Measurements from ENCODE around the gene TDP1. TPM values are rescaled to one million over a fixed set of nuclear protein-coding genes. Genes with fewer than 3 reads are reported as not detected.

TDP1 gene
- total and polyA plus RNA-seq, 2 experiments from 2014 or later: 23.0 to 63.6 TPM

DNA sequence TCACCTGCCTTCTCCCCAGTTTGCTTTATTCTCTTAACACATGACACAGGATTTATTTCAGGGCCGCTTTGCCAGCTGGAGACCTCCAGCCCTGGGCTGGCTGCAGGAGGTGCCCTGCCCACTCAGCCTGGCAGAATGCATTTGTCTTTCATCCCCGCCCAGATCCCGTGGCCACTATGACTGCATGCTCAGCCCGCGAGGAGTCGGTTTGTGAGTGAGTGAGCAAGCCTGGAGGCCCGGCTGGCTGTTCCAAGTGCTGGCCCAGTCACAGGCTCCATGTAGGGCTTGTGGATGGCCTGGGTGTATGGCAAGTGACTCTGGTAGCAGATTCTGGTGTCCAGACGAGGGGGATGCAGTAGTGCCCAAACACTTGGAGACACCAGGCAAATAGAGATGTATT, 2.1 kb downstream of the TDP1 start (continued):
- TF ChIP-seq, protein P1, sequence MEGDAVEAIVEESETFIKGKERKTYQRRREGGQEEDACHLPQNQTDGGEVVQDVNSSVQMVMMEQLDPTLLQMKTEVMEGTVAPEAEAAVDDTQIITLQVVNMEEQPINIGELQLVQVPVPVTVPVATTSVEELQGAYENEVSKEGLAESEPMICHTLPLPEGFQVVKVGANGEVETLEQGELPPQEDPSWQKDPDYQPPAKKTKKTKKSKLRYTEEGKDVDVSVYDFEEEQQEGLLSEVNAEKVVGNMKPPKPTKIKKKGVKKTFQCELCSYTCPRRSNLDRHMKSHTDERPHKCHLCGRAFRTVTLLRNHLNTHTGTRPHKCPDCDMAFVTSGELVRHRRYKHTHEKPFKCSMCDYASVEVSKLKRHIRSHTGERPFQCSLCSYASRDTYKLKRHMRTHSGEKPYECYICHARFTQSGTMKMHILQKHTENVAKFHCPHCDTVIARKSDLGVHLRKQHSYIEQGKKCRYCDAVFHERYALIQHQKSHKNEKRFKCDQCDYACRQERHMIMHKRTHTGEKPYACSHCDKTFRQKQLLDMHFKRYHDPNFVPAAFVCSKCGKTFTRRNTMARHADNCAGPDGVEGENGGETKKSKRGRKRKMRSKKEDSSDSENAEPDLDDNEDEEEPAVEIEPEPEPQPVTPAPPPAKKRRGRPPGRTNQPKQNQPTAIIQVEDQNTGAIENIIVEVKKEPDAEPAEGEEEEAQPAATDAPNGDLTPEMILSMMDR (conservative IDR thresholded peaks at IDR 0.05; ENCODE audit: low read depth in 2 of 2): no peak

DNA sequence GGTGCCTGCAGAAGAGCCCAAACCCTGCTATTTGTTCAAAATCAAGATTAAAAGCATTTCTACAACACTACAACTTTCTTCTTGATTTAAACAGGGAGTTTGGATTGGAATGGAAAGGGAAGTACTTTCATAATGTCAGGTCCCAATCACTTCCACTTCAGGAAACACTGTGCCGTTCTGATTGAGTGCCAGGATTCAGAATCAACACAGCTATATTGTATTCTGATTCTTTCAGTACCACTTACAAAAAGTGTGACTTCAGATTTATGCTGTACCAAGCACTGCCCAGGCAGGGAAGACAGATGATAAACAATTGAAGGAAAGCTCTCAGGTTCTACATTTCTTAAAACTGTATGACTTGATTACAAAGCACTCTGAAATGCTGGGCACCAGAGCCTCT, 3.2 kb downstream of the TDP1 start:
- H3F3A ChIP-seq (replicated peaks; ENCODE audit: low read depth): 0 out of 2 replicates have a peak, but pooled peaks cover 4% of the 10 kb centered on the region
- ATAC-seq: no peak
- H3K4me1 Mint-ChIP-seq: peaks cover 20% of the 10 kb centered on the region

More for the DNA sequence above, 3.2 kb downstream of the TDP1 start:
- Histone ChIP-seq H3K4me2 (no peak overlapping the region), H3K27ac (ENCODE audit: low read depth) (no peak overlapping the region), H3K9me2 (ENCODE audit: insufficient read depth) (no peaks in the 10 kb centered on the region), H3K27me3 (ENCODE audit: insufficient read depth) (no peaks in the 10 kb centered on the region), H3K36me3 (ENCODE audit: insufficient read depth) (peaks cover 9% of the 10 kb centered on the region; the same call in 1 of the 2 replicates), H2AFZ (no peak overlapping the region), H3K79me2 (replicated peaks; ENCODE audit: insufficient read depth) (peaks cover 40% of the 10 kb centered on the region), H3K4me1 (ENCODE audit: insufficient read depth) (peaks cover 20% of the 10 kb centered on the region; the same call in 1 of the 2 replicates), H4K20me1 (replicated peaks; ENCODE audit: insufficient read depth) (peaks cover 10% of the 10 kb centered on the region), H3K4me3 (no peak overlapping the region)
- H3K27ac Mint-ChIP-seq: no peak overlapping the region
- H3K36me3 Mint-ChIP-seq (ENCODE audit: low read depth): peaks cover 49% of the 10 kb centered on the region
- TF ChIP-seq POLR2AphosphoS5 (IDR thresholded peaks at IDR 0.05; ENCODE audit: low read depth) (no peak), ZNF114 (CRISPR knock-in tag; IDR thresholded peaks at IDR 0.05) (no peak), EZH2phosphoT487 (IDR thresholded peaks at IDR 0.05; ENCODE audit: unreplicated experiment) (no peak), ZNF331 (CRISPR knock-in tag; IDR thresholded peaks at IDR 0.05; ENCODE audit: low read depth) (no peak), STAT1 (IDR thresholded peaks at IDR 0.05; ENCODE audit: unreplicated experiment) (no peak), CREB1 (CRISPR knock-in tag; IDR thresholded peaks at IDR 0.05; ENCODE audit: low read depth) (no peak)
- TF ChIP-seq, protein P1 (conservative IDR thresholded peaks at IDR 0.05; ENCODE audit: low read depth in 2 of 2): no peak
- TF ChIP-seq, protein P2, sequence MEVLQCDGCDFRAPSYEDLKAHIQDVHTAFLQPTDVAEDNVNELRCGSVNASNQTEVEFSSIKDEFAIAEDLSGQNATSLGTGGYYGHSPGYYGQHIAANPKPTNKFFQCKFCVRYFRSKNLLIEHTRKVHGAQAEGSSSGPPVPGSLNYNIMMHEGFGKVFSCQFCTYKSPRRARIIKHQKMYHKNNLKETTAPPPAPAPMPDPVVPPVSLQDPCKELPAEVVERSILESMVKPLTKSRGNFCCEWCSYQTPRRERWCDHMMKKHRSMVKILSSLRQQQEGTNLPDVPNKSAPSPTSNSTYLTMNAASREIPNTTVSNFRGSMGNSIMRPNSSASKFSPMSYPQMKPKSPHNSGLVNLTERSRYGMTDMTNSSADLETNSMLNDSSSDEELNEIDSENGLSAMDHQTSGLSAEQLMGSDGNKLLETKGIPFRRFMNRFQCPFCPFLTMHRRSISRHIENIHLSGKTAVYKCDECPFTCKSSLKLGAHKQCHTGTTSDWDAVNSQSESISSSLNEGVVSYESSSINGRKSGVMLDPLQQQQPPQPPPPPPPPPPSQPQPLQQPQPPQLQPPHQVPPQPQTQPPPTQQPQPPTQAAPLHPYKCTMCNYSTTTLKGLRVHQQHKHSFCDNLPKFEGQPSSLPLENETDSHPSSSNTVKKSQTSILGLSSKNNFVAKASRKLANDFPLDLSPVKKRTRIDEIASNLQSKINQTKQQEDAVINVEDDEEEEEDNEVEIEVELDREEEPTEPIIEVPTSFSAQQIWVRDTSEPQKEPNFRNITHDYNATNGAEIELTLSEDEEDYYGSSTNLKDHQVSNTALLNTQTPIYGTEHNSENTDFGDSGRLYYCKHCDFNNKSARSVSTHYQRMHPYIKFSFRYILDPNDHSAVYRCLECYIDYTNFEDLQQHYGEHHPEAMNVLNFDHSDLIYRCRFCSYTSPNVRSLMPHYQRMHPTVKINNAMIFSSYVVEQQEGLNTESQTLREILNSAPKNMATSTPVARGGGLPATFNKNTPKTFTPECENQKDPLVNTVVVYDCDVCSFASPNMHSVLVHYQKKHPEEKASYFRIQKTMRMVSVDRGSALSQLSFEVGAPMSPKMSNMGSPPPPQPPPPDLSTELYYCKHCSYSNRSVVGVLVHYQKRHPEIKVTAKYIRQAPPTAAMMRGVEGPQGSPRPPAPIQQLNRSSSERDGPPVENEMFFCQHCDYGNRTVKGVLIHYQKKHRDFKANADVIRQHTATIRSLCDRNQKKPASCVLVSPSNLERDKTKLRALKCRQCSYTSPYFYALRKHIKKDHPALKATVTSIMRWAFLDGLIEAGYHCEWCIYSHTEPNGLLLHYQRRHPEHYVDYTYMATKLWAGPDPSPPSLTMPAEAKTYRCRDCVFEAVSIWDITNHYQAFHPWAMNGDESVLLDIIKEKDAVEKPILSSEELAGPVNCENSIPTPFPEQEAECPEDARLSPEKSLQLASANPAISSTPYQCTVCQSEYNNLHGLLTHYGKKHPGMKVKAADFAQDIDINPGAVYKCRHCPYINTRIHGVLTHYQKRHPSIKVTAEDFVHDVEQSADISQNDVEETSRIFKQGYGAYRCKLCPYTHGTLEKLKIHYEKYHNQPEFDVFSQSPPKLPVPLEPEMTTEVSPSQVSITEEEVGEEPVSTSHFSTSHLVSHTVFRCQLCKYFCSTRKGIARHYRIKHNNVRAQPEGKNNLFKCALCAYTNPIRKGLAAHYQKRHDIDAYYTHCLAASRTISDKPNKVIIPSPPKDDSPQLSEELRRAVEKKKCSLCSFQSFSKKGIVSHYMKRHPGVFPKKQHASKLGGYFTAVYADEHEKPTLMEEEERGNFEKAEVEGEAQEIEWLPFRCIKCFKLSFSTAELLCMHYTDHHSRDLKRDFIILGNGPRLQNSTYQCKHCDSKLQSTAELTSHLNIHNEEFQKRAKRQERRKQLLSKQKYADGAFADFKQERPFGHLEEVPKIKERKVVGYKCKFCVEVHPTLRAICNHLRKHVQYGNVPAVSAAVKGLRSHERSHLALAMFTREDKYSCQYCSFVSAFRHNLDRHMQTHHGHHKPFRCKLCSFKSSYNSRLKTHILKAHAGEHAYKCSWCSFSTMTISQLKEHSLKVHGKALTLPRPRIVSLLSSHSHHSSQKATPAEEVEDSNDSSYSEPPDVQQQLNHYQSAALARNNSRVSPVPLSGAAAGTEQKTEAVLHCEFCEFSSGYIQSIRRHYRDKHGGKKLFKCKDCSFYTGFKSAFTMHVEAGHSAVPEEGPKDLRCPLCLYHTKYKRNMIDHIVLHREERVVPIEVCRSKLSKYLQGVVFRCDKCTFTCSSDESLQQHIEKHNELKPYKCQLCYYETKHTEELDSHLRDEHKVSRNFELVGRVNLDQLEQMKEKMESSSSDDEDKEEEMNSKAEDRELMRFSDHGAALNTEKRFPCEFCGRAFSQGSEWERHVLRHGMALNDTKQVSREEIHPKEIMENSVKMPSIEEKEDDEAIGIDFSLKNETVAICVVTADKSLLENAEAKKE (CRISPR knock-in tag; IDR thresholded peaks at IDR 0.05): no peak
- TF ChIP-seq, protein P3, sequence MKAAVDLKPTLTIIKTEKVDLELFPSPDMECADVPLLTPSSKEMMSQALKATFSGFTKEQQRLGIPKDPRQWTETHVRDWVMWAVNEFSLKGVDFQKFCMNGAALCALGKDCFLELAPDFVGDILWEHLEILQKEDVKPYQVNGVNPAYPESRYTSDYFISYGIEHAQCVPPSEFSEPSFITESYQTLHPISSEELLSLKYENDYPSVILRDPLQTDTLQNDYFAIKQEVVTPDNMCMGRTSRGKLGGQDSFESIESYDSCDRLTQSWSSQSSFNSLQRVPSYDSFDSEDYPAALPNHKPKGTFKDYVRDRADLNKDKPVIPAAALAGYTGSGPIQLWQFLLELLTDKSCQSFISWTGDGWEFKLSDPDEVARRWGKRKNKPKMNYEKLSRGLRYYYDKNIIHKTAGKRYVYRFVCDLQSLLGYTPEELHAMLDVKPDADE (IDR thresholded peaks at IDR 0.05): no peak
- H3K27me3 Mint-ChIP-seq (ENCODE audit: insufficient read depth, low read depth, poor library complexity): peaks cover 9% of the 10 kb centered on the region
- peaks cover 22% of the 10 kb centered on the region for H3K9me3 Mint-ChIP-seq
- no peak for DNase-seq (ENCODE audit: low spot score)
- H3K4me3 Mint-ChIP-seq: no peak overlapping the region
